Memory B cell (primary cell): Measurements from ENCODE around the gene NR3C1.
A peak's percentile ranks its signal among the peaks of the same experiment; 100 is the strongest.

ENCODE experiments used
- ATAC-seq: fragments of 150-1000 bp; cut with Tn5 transposase; 2 replicates; pipeline ENCODE4 v1.10.0; 2021; ENCODE audit warnings: low read depth, mild to moderate bottlenecking, moderate library complexity
- DNase-seq, 2 donors: peaks; one replicate each; pipeline ENCODE4 v3.0.0; 2022; ENCODE audit warnings: low spot score in 2 of 2
- H3K27ac Mint-ChIP-seq: one replicate; pipeline ENCODE4 v1.8.0; 2022; ENCODE audit warnings: mild to moderate bottlenecking, moderate library complexity, mixed read lengths
- H3K27me3 Mint-ChIP-seq: one replicate; pipeline ENCODE4 v1.8.0; 2022; ENCODE audit warnings: mixed read lengths
- H3K36me3 Mint-ChIP-seq: one replicate; pipeline ENCODE4 v1.8.0; 2022; ENCODE audit warnings: mild to moderate bottlenecking, mixed read lengths
- H3K4me1 Mint-ChIP-seq: one replicate; pipeline ENCODE4 v1.8.0; 2022; ENCODE audit warnings: mixed read lengths
- H3K4me3 Mint-ChIP-seq: one replicate; pipeline ENCODE4 v1.8.0; 2022; ENCODE audit warnings: mild to moderate bottlenecking, moderate library complexity, mixed read lengths
- H3K9me3 Mint-ChIP-seq: one replicate; pipeline ENCODE4 v1.8.0; 2022; ENCODE audit warnings: mixed read lengths

The NR3C1 gene

GRCh38 chr5:143315214-143315613 lies 88.3 kb downstream of the NR3C1 start:
- Mint-ChIP-seq H3K27ac (no peak overlapping the region), H3K27me3 (no peaks in the 10 kb centered on the region), H3K4me3 (no peak overlapping the region), H3K4me1 (peaks cover 26% of the 10 kb centered on the region), H3K36me3 (peaks cover 24% of the 10 kb centered on the region), H3K9me3 (no peaks in the 10 kb centered on the region)
- DNase-seq (no peak), ATAC-seq (no peak)

- H3K4me1 Mint-ChIP-seq = peaks cover 26% of the 10 kb centered on the region
- H3K27ac Mint-ChIP-seq = peak overlapping the region; percentile 67
- H3K9me3 Mint-ChIP-seq = no peaks in the 10 kb centered on the region
- no peak overlapping the region for H3K4me3 Mint-ChIP-seq
- DNase-seq (no peak), ATAC-seq (no peak)
- peaks cover 25% of the 10 kb centered on the region for H3K36me3 Mint-ChIP-seq
- no peaks in the 10 kb centered on the region for H3K27me3 Mint-ChIP-seq
Measured at GRCh38 chr5:143314659-143315058, 88.8 kb downstream of the NR3C1 start.

DNA sequence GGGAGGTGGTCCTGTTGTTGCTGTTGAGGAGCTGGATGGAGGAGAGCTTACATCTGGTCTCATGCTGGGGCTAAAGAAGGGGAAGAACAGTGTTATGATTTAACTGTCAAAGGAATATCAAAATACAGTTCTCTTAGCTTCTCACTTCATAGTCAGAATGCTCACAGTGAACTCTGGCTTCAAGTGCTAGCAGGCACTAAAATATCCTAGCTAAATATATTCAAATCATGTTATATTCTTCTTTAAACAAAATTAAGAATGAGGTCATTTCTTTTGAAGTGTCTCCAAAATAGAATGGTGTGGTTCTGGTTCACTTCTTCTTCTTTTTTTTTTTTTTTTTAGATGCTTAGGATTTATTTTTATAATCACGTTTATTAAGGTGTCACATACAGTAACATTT lies 89.4 kb downstream of the NR3C1 start:
- Mint-ChIP-seq H3K36me3 (peaks cover 31% of the 10 kb centered on the region), H3K9me3 (no peaks in the 10 kb centered on the region), H3K27ac (peak overlapping the region; percentile 87), H3K27me3 (no peaks in the 10 kb centered on the region), H3K4me3 (peak overlapping the region; percentile 3), H3K4me1 (peaks cover 26% of the 10 kb centered on the region)
- DNase-seq (no peak), ATAC-seq (peak; percentile 32)

DNA sequence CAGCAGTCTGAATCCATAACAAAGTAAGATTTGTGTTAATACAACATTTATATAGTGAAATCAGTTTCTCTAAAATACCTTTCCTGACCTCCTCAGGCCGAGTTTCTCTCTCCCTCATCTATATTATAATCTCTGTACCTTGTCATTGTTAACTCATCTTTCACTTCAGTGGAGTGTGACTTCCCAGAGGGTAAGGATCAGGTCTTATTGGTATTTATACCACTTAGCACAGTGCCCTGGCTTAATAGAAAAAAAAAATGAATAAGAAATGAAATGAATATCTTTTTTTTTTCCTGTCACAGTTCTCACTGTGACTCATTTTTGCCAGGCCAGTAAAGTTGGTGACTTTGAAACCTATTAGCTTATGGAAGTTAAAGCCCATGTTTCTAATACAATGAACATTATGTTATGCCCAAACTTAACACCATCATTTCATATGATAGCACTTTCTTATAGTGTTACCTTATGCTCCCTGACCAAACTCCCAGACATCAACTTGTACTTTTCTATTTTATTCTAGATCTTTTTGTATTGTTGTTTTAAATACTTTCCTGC lies 90.1 kb downstream of the NR3C1 start:
- Mint-ChIP-seq H3K36me3 (peaks cover 36% of the 10 kb centered on the region), H3K4me1 (peaks cover 26% of the 10 kb centered on the region), H3K4me3 (no peak overlapping the region), H3K27ac (peak overlapping the region; percentile 87), H3K27me3 (no peaks in the 10 kb centered on the region), H3K9me3 (no peaks in the 10 kb centered on the region)
- ATAC-seq (no peak), DNase-seq (no peak)

DNA sequence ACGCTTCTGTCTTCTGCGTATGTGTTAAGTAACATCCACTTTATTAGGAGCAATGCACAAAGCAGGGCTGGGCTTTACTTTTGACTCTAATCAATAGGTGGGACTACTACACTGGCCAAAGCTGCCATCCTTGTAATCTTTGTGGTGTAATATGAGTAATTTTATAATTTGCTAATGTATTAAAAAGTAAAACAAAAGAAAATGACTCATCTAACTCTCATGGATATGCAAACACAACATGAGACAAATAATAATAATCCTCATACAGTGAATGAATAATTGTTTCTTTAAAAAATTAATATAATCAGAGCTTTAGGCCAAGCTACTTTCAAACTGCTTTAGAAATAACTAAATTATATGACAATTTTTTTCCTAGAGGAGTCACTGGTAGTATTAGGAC lies 90.7 kb downstream of the NR3C1 start:
- ATAC-seq = no peak
- H3K36me3 Mint-ChIP-seq = peaks cover 39% of the 10 kb centered on the region
- no peak for DNase-seq
- peak overlapping the region; percentile 9 for H3K27ac Mint-ChIP-seq
- H3K9me3 Mint-ChIP-seq = no peaks in the 10 kb centered on the region
- H3K4me3 Mint-ChIP-seq = no peak overlapping the region
- peaks cover 23% of the 10 kb centered on the region for H3K4me1 Mint-ChIP-seq
- H3K27me3 Mint-ChIP-seq = no peaks in the 10 kb centered on the region

DNA sequence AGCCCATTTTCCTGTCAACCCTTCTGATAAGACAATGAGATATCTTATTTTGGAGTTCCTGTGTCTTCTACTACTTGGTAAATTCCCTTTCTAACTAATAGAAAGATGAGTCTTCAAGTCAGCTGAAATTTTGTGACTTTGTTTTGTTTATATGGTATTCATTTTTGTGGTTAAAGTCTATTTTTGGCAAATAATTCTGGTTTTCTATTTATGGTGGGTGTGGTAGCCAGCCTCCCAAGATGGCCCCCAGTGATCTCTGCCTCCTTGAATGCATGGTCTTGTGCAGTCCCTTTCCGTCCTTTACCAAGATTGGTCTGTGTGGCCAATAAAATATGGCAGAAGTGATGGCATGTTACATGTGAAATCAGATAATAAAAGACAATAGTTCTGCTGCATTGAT lies 91.5 kb downstream of the NR3C1 start:
- no peaks in the 10 kb centered on the region for H3K9me3 Mint-ChIP-seq
- DNase-seq = no peak
- H3K27me3 Mint-ChIP-seq = no peaks in the 10 kb centered on the region
- ATAC-seq = no peak
- peaks cover 39% of the 10 kb centered on the region for H3K36me3 Mint-ChIP-seq
- H3K4me1 Mint-ChIP-seq = peaks cover 18% of the 10 kb centered on the region
- no peak overlapping the region for H3K4me3 Mint-ChIP-seq
- no peak overlapping the region for H3K27ac Mint-ChIP-seq

- Mint-ChIP-seq H3K36me3 (peaks cover 39% of the 10 kb centered on the region), H3K27ac (no peak overlapping the region), H3K9me3 (no peaks in the 10 kb centered on the region), H3K4me3 (no peak overlapping the region), H3K4me1 (peaks cover 15% of the 10 kb centered on the region), H3K27me3 (no peaks in the 10 kb centered on the region)
- no peak for DNase-seq
- no peak for ATAC-seq
Measured at GRCh38 chr5:143311428-143311827, 92.1 kb downstream of the NR3C1 start.

- Mint-ChIP-seq H3K4me1 (peaks cover 14% of the 10 kb centered on the region), H3K27me3 (no peaks in the 10 kb centered on the region), H3K36me3 (peaks cover 51% of the 10 kb centered on the region), H3K4me3 (no peak overlapping the region), H3K27ac (no peak overlapping the region), H3K9me3 (peaks cover 2% of the 10 kb centered on the region)
- ATAC-seq = no peak
- DNase-seq = no peak
Measured at GRCh38 chr5:143309661-143310431, 93.6 kb downstream of the NR3C1 start.

- Mint-ChIP-seq H3K27me3 (no peaks in the 10 kb centered on the region), H3K9me3 (peaks cover 2% of the 10 kb centered on the region), H3K27ac (no peak overlapping the region), H3K36me3 (peaks cover 54% of the 10 kb centered on the region), H3K4me1 (peaks cover 17% of the 10 kb centered on the region), H3K4me3 (no peak overlapping the region)
- ATAC-seq (no peak), DNase-seq (no peak)
Measured at GRCh38 chr5:143308731-143309130, 94.8 kb downstream of the NR3C1 start.

- H3K27ac Mint-ChIP-seq = no peak overlapping the region
- H3K9me3 Mint-ChIP-seq = peaks cover 2% of the 10 kb centered on the region
- no peaks in the 10 kb centered on the region for H3K27me3 Mint-ChIP-seq
- H3K36me3 Mint-ChIP-seq = peaks cover 37% of the 10 kb centered on the region
- H3K4me1 Mint-ChIP-seq = peaks cover 14% of the 10 kb centered on the region
- ATAC-seq = no peak
- no peak for DNase-seq
- no peak overlapping the region for H3K4me3 Mint-ChIP-seq
Measured at GRCh38 chr5:143306040-143306439, 97.4 kb downstream of the NR3C1 start.

GRCh38 chr5:143304836-143305475 lies 98.5 kb downstream of the NR3C1 start:
- Mint-ChIP-seq H3K27me3 (no peaks in the 10 kb centered on the region), H3K4me1 (peaks cover 14% of the 10 kb centered on the region), H3K36me3 (peaks cover 40% of the 10 kb centered on the region), H3K9me3 (peaks cover 2% of the 10 kb centered on the region), H3K27ac (no peak overlapping the region), H3K4me3 (no peak overlapping the region)
- DNase-seq = no peak
- ATAC-seq = no peak

GRCh38 chr5:143302341-143303045 lies 101.0 kb downstream of the NR3C1 start:
- peaks cover 18% of the 10 kb centered on the region for H3K4me1 Mint-ChIP-seq
- no peak overlapping the region for H3K4me3 Mint-ChIP-seq
- ATAC-seq (no peak), DNase-seq (no peak)
- H3K27ac Mint-ChIP-seq = no peak overlapping the region
- peaks cover 33% of the 10 kb centered on the region for H3K36me3 Mint-ChIP-seq
- peaks cover 2% of the 10 kb centered on the region for H3K9me3 Mint-ChIP-seq
- H3K27me3 Mint-ChIP-seq = no peaks in the 10 kb centered on the region

DNA sequence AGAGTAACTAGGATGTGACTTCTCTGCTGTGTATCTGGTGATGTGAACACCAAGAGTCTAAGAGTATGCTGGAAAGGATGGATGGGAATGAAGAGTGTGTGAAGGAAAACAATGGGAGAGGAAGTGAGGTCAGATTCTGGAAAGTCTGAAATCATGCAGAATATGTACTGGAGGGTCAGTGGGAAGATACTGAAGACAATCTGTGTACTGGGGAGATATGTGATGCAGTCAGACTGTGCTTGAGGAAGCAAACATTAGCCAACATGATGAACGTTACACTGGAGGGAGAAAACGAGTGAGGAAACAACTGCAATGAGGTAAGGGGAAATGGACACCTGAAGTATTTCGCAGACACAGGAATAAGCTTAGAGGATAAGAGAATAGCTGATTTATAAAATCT lies 105.7 kb downstream of the NR3C1 start:
- no peak for DNase-seq
- Mint-ChIP-seq H3K4me3 (no peak overlapping the region), H3K4me1 (peaks cover 5% of the 10 kb centered on the region), H3K9me3 (no peaks in the 10 kb centered on the region), H3K27me3 (no peaks in the 10 kb centered on the region), H3K27ac (no peak overlapping the region), H3K36me3 (peaks cover 26% of the 10 kb centered on the region)
- ATAC-seq = no peak

DNA sequence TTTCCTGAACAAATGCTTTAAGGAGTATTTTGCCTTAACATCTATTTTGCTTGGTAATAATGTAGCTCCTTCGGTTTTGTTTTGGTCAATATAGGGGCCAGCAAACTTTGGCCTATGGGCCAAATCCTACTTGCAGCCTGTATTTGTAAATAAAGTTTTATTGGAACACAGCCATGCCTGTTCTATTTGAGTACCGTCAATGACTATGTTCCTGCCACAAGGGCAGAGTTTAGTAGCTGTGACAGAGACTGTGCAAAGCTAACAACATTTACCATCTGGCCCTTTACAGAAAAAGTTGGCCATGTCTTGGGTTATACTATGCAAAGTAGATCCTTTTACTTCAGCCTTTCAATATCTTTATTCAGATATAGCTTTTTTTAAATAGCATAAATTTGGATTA lies 113.4 kb downstream of the NR3C1 start:
- ATAC-seq = no peak
- Mint-ChIP-seq H3K4me3 (no peak overlapping the region), H3K9me3 (no peaks in the 10 kb centered on the region), H3K4me1 (peaks cover 12% of the 10 kb centered on the region), H3K27me3 (no peaks in the 10 kb centered on the region), H3K36me3 (peaks cover 28% of the 10 kb centered on the region), H3K27ac (no peak overlapping the region)
- no peak for DNase-seq
